MG63 (cell line): Measurements from ENCODE around the gene MTMR3. TPM values are rescaled to one million over a fixed set of nuclear protein-coding genes. Genes with fewer than 3 reads are reported as not detected.
"Not testable (repeated sequence)": the region's sequence is repeated elsewhere in the genome, so short reads cannot be mapped to it uniquely, and the experiment has no call there.

Experiments used
- DNase-seq: peaks from one replicate; pipeline ENCODE4 v3.0.0-alpha.2; 2020
- H3K27me3 ChIP-seq: fragments of 250-450 bp; sonication (Bioruptor Pico); 2 replicates; pipeline ENCODE4 v1.5.1; 2020; ENCODE audit warnings: mild to moderate bottlenecking, moderate library complexity
- H3K36me3 ChIP-seq: fragments of 250-450 bp; sonication (Bioruptor Pico); 2 replicates; pipeline ENCODE4 v1.5.1; 2020; ENCODE audit warnings: mild to moderate bottlenecking, moderate library complexity
- H3K4me3 ChIP-seq: fragments of 250-450 bp; sonication (Bioruptor Pico); 2 replicates; pipeline ENCODE4 v1.5.1; 2020; ENCODE audit warnings: mild to moderate bottlenecking, moderate library complexity
- H3K9me3 ChIP-seq: fragments of 250-450 bp; sonication (Bioruptor Pico); 2 replicates; pipeline ENCODE4 v1.5.1; 2020; ENCODE audit warnings: mild to moderate bottlenecking, moderate library complexity
- total RNA-seq: library from RNA; depleted of rRNA; stranded (reverse); fragments of >200 nt; shearing (Covaris generic); gene quantifications from 2 replicates; pipeline ENCODE4 v1.2.3, GENCODE V29; 2014; ENCODE audit warnings: low replicate concordance

MTMR3 gene
- total RNA-seq, 1 experiment from 2014 or later: 12.9 TPM

- Histone ChIP-seq H3K9me3 (no peaks in the 10 kb centered on the region), H3K36me3 (no peaks in the 10 kb centered on the region), H3K27me3 (no peaks in the 10 kb centered on the region), H3K4me3 (no peak overlapping the region)
- DNase-seq: no peak
Observed at GRCh38 chr22:29860006-29860766, 22.8 kb upstream of the MTMR3 start.

GRCh38 chr22:29861672-29862297, 21.2 kb upstream of the MTMR3 start:
- Histone ChIP-seq H3K36me3 (no peaks in the 10 kb centered on the region), H3K4me3 (no peak overlapping the region), H3K27me3 (no peaks in the 10 kb centered on the region), H3K9me3 (no peaks in the 10 kb centered on the region)
- DNase-seq: no peak

GRCh38 chr22:29865572-29865971, 17.4 kb upstream of the MTMR3 start:
- H3K4me3 ChIP-seq, H3K9me3 ChIP-seq, H3K36me3 ChIP-seq, DNase-seq, H3K27me3 ChIP-seq: not testable (repeated sequence)

GRCh38 chr22:29867260-29867659, 15.7 kb upstream of the MTMR3 start:
- H3K9me3 ChIP-seq: no peaks in the 10 kb centered on the region
- no peaks in the 10 kb centered on the region for H3K27me3 ChIP-seq
- H3K4me3 ChIP-seq: no peak overlapping the region
- DNase-seq: no peak
- no peaks in the 10 kb centered on the region for H3K36me3 ChIP-seq

- no peak overlapping the region for H3K4me3 ChIP-seq
- DNase-seq: no peak
- H3K9me3 ChIP-seq: no peaks in the 10 kb centered on the region
- H3K36me3 ChIP-seq: no peaks in the 10 kb centered on the region
- no peaks in the 10 kb centered on the region for H3K27me3 ChIP-seq
Observed at GRCh38 chr22:29867851-29868250, 15.1 kb upstream of the MTMR3 start.

GRCh38 chr22:29870574-29870973, 12.4 kb upstream of the MTMR3 start:
- no peaks in the 10 kb centered on the region for H3K36me3 ChIP-seq
- no peak for DNase-seq

GRCh38 chr22:29871684-29872083, 11.3 kb upstream of the MTMR3 start:
- H3K9me3 ChIP-seq: no peaks in the 10 kb centered on the region
- no peaks in the 10 kb centered on the region for H3K27me3 ChIP-seq
- no peaks in the 10 kb centered on the region for H3K36me3 ChIP-seq
- no peak for DNase-seq
- no peak overlapping the region for H3K4me3 ChIP-seq

More at GRCh38 chr22:29870574-29870973, 12.4 kb upstream of the MTMR3 start:
- H3K27me3 ChIP-seq: no peaks in the 10 kb centered on the region
- no peak overlapping the region for H3K4me3 ChIP-seq
- no peaks in the 10 kb centered on the region for H3K9me3 ChIP-seq

- no peaks in the 10 kb centered on the region for H3K36me3 ChIP-seq
- no peak for DNase-seq
- H3K4me3 ChIP-seq: no peak overlapping the region
- no peaks in the 10 kb centered on the region for H3K9me3 ChIP-seq
- no peaks in the 10 kb centered on the region for H3K27me3 ChIP-seq
Observed at GRCh38 chr22:29872144-29872893, 10.7 kb upstream of the MTMR3 start.

GRCh38 chr22:29872989-29873388, 10.0 kb upstream of the MTMR3 start:
- no peak for DNase-seq
- H3K9me3 ChIP-seq: no peaks in the 10 kb centered on the region
- H3K36me3 ChIP-seq: no peaks in the 10 kb centered on the region
- H3K4me3 ChIP-seq: no peak overlapping the region
- no peaks in the 10 kb centered on the region for H3K27me3 ChIP-seq

GRCh38 chr22:29873943-29874342, 9.0 kb upstream of the MTMR3 start:
- no peaks in the 10 kb centered on the region for H3K36me3 ChIP-seq
- H3K9me3 ChIP-seq: no peaks in the 10 kb centered on the region
- no peaks in the 10 kb centered on the region for H3K27me3 ChIP-seq
- DNase-seq: no peak
- H3K4me3 ChIP-seq: no peak overlapping the region

- Histone ChIP-seq H3K27me3 (no peaks in the 10 kb centered on the region), H3K36me3 (no peaks in the 10 kb centered on the region), H3K9me3 (no peaks in the 10 kb centered on the region), H3K4me3 (no peak overlapping the region)
- no peak for DNase-seq
Observed at GRCh38 chr22:29877620-29878019, 5.4 kb upstream of the MTMR3 start.

- DNase-seq: peak; percentile 15
- Histone ChIP-seq H3K4me3 (no peak overlapping the region), H3K27me3 (no peaks in the 10 kb centered on the region), H3K36me3 (no peaks in the 10 kb centered on the region), H3K9me3 (no peaks in the 10 kb centered on the region)
Observed at GRCh38 chr22:29879753-29880152, 3.2 kb upstream of the MTMR3 start.

GRCh38 chr22:29882716-29883044, 294 bp upstream of the MTMR3 start:
- DNase-seq: no peak
- Histone ChIP-seq H3K9me3 (no peaks in the 10 kb centered on the region), H3K4me3 (peak overlapping the region; percentile 93)

GRCh38 chr22:29883775-29884097, 762 bp downstream of the MTMR3 start:
- H3K9me3 ChIP-seq: no peaks in the 10 kb centered on the region
- H3K27me3 ChIP-seq: no peaks in the 10 kb centered on the region
- DNase-seq: no peak
- H3K4me3 ChIP-seq: peak overlapping the region; percentile 93
- no peaks in the 10 kb centered on the region; the same call in 1 of the 2 replicates for H3K36me3 ChIP-seq

More at GRCh38 chr22:29882716-29883044, 294 bp upstream of the MTMR3 start:
- H3K27me3 ChIP-seq: no peaks in the 10 kb centered on the region
- H3K36me3 ChIP-seq: no peaks in the 10 kb centered on the region; the same call in 1 of the 2 replicates

- no peaks in the 10 kb centered on the region for H3K27me3 ChIP-seq
- DNase-seq: no peak
- no peaks in the 10 kb centered on the region for H3K9me3 ChIP-seq
- no peak overlapping the region for H3K4me3 ChIP-seq
- no peaks in the 10 kb centered on the region; the same call in 1 of the 2 replicates for H3K36me3 ChIP-seq
Observed at GRCh38 chr22:29885610-29886009, 2.6 kb downstream of the MTMR3 start.

- Histone ChIP-seq H3K27me3 (no peaks in the 10 kb centered on the region), H3K36me3 (no peaks in the 10 kb centered on the region; the same call in 1 of the 2 replicates), H3K9me3 (no peaks in the 10 kb centered on the region), H3K4me3 (no peak overlapping the region)
- no peak for DNase-seq
Observed at GRCh38 chr22:29886596-29886995, 3.6 kb downstream of the MTMR3 start.

- Histone ChIP-seq H3K36me3 (no peaks in the 10 kb centered on the region; the same call in 1 of the 2 replicates), H3K27me3 (no peaks in the 10 kb centered on the region), H3K4me3 (no peak overlapping the region), H3K9me3 (no peaks in the 10 kb centered on the region)
- DNase-seq: no peak
Observed at GRCh38 chr22:29887358-29887757, 4.4 kb downstream of the MTMR3 start.
